GM12878 (cell line): ENCODE data around the gene DZIP1L. TPM values are rescaled to one million over a fixed set of nuclear protein-coding genes. Genes with fewer than 3 reads are reported as not detected.

Experiments used
- ATAC-seq: fragments of 200-7000 bp; cut with Tn5 transposase; 3 replicates; pipeline ENCODE4 v1.9.1; 2020; ENCODE audit warnings: mild to moderate bottlenecking, moderate library complexity
- BruUV-seq: library from RNA; stranded (reverse); fragments of 400-500 nt; replicated peaks from 2 replicates; lab custom pipeline; 2021; lab: Mats Ljungman, UMichigan
- CTCF ChIA-PET: fragments of 300-600 bp; sonication (Branson Sonifier 250); formaldehyde crosslinking; extraction: SDS; loops from one replicate; lab custom pipeline; 2021; ENCODE audit warnings: inconsistent platforms; lab: Yijun Ruan, JAX
- POLR2A ChIA-PET: fragments of 350-600 bp; formaldehyde crosslinking; extraction: SDS; loops from one replicate; lab custom pipeline; 2021; ENCODE audit warnings: inconsistent platforms; lab: Charles Lee
- RAD21 ChIA-PET: fragments of 300-600 bp; sonication (Branson Sonifier 250); formaldehyde crosslinking; loops from one replicate; lab custom pipeline; 2023; ENCODE audit warnings: antibody characterized with exemption; ENCODE audit not compliant: unreplicated experiment; lab: Charles Lee
- SMC1A ChIA-PET: fragments of 300-600 bp; sonication (Branson Sonifier 250); formaldehyde crosslinking; loops from one replicate; lab custom pipeline; 2023; ENCODE audit not compliant: unreplicated experiment, uncharacterized antibody; lab: Charles Lee
- DNase-seq: peaks from one replicate; pipeline ENCODE4 v3.0.0-alpha.2; 2011; ENCODE audit warnings: low read depth, low spot score
- FAIRE-seq: peaks from 3 replicates; lab custom pipeline; 2011; peaks lifted over from hg19 to GRCh38; lab: Jason Lieb, UNC
- H2AFZ ChIP-seq: 2 replicates; pipeline ENCODE4 v1.6.0; 2011; ENCODE audit warnings: low read depth, low read length, control low read depth; ENCODE audit not compliant: control insufficient read depth
- H3K27ac ChIP-seq: 2 replicates; pipeline ENCODE4 v1.5.1; 2011; ENCODE audit warnings: control low read depth; ENCODE audit not compliant: control insufficient read depth, insufficient read depth
- H3K27me3 ChIP-seq, 2 experiments: replicated peaks in 1 of 2; 2 replicates each; pipeline versions ENCODE4 v1.6.0 to v1.6.1; 2011; ENCODE audit warnings: low read length in 1 of 2; ENCODE audit not compliant: control insufficient read depth in 2 of 2, insufficient read depth in 2 of 2
- H3K36me3 ChIP-seq, 2 experiments: 2 replicates each; pipeline ENCODE4 v1.5.1; 2011; ENCODE audit warnings: low read length in 1 of 2; ENCODE audit not compliant: control insufficient read depth in 2 of 2, insufficient read depth in 2 of 2
- H3K4me1 ChIP-seq: 2 replicates; pipeline ENCODE4 v1.6.1; 2011; ENCODE audit warnings: mild to moderate bottlenecking, low read length, moderate library complexity, mixed read lengths; ENCODE audit not compliant: control insufficient read depth, insufficient read depth
- H3K4me2 ChIP-seq: 2 replicates; pipeline ENCODE4 v1.6.0; 2011; ENCODE audit warnings: control low read depth; ENCODE audit not compliant: control insufficient read depth, insufficient read depth
- H3K4me3 ChIP-seq: fragments of 200-600 bp; sonication (generic); 2 replicates; pipeline ENCODE4 v1.5.1; 2016
- H3K79me2 ChIP-seq: 2 replicates; pipeline ENCODE4 v1.6.0; 2011; ENCODE audit warnings: low read length; ENCODE audit not compliant: control insufficient read depth, insufficient read depth
- H3K9ac ChIP-seq: 2 replicates; pipeline ENCODE4 v1.8.0; 2011; ENCODE audit warnings: low read length, control low read depth, mixed read lengths; ENCODE audit not compliant: control insufficient read depth, insufficient read depth
- H3K9me3 ChIP-seq: replicated peaks from 3 replicates; pipeline ENCODE4 v1.5.1; 2011; ENCODE audit warnings: mild to moderate bottlenecking, low read length; ENCODE audit not compliant: control insufficient read depth, insufficient read depth
- H4K20me1 ChIP-seq: 2 replicates; pipeline ENCODE4 v1.6.0; 2011; ENCODE audit not compliant: control insufficient read depth, insufficient read depth
- CHD1 ChIP-seq: IDR thresholded peaks from 2 replicates; pipeline ENCODE4 v1.6.1; 2012; ENCODE audit warnings: low read depth, low read length, improper control_type of control experiment
- MYB ChIP-seq: fragments of 150-350 bp; IDR thresholded peaks from 2 replicates; pipeline ENCODE4 v1.6.1; 2014; ENCODE audit warnings: mild to moderate bottlenecking, low read depth, low read length, borderline replicate concordance
- MYC ChIP-seq: IDR thresholded peaks from 2 replicates; pipeline ENCODE4 v1.6.1; 2011; ENCODE audit warnings: mild to moderate bottlenecking, low read length, moderate library complexity, inconsistent platforms; ENCODE audit not compliant: insufficient read depth, insufficient replicate concordance, insufficient read length, severe bottlenecking
- NR2F1 ChIP-seq: fragments of 450-650 bp; conservative IDR thresholded peaks from 2 replicates; pipeline ENCODE4 v1.6.1; 2017; ENCODE audit warnings: mild to moderate bottlenecking
- PAX5 ChIP-seq: IDR thresholded peaks from 2 replicates; pipeline ENCODE4 v1.6.1; 2011; ENCODE audit warnings: low read depth, low read length, borderline replicate concordance
- PAX8 ChIP-seq: fragments of 450-650 bp; IDR thresholded peaks from 2 replicates; pipeline ENCODE4 v1.6.1; 2017; ENCODE audit warnings: mild to moderate bottlenecking, moderate library complexity
- RAD21 ChIP-seq: IDR thresholded peaks from 2 replicates; pipeline ENCODE4 v1.6.1; 2011; ENCODE audit warnings: mild to moderate bottlenecking, low read depth, low read length, moderate library complexity; ENCODE audit not compliant: insufficient read depth
- RAD51 ChIP-seq: fragments of 450-650 bp; IDR thresholded peaks from 2 replicates; pipeline ENCODE4 v1.6.1; 2016; ENCODE audit warnings: moderate library complexity, mild to moderate bottlenecking, inconsistent platforms
- SMAD1 ChIP-seq: fragments of 450-650 bp; IDR thresholded peaks from 2 replicates; pipeline ENCODE4 v1.6.1; 2018; ENCODE audit warnings: mild to moderate bottlenecking, low read depth; ENCODE audit not compliant: partially characterized antibody
- SP1 ChIP-seq: IDR thresholded peaks from one replicate; pipeline ENCODE4 v1.6.1; 2011; ENCODE audit warnings: low read depth, low read length
- SPI1 ChIP-seq: IDR thresholded peaks from 2 replicates; pipeline ENCODE4 v1.6.1; 2011; ENCODE audit warnings: low read depth, mild to moderate bottlenecking, low read length, moderate library complexity, borderline replicate concordance; ENCODE audit not compliant: insufficient read depth
- SREBF2 ChIP-seq: IDR thresholded peaks from 2 replicates; pipeline ENCODE4 v1.6.1; 2012; ENCODE audit warnings: mild to moderate bottlenecking, low read length
- STAT1 ChIP-seq: fragments of 450-650 bp; conservative IDR thresholded peaks from 2 replicates; pipeline ENCODE4 v1.6.1; 2014; ENCODE audit warnings: antibody characterized with exemption, mild to moderate bottlenecking
- ZNF217 ChIP-seq: fragments of 450-650 bp; IDR thresholded peaks from 2 replicates; pipeline ENCODE4 v1.6.1; 2017; ENCODE audit warnings: antibody characterized with exemption, mild to moderate bottlenecking
- ZNF384 ChIP-seq: IDR thresholded peaks from 2 replicates; pipeline ENCODE4 v1.6.1; 2012; ENCODE audit warnings: low read depth, mild to moderate bottlenecking, low read length, improper control_type of control experiment, borderline replicate concordance
- WGBS: methylation state at CpG from one replicate; pipeline ENCODE4 v1.1.6; 2016; ENCODE audit warnings: low lambda C conversion rate; ENCODE audit not compliant: insufficient replicate concordance, insufficient coverage; ENCODE audit errors: missing lambda C conversion rate; 5-methylcytosine and 5-hydroxymethylcytosine counted together
- in situ Hi-C: fragments of 300-500 bp; cut with MboI; formaldehyde crosslinking; loops from 9 replicates; pipeline ENCODE4 v1.14.3; 2018; ENCODE audit warnings: mixed read lengths
- intact Hi-C: fragments of 100-400 bp; cut with micrococcal nuclease; formaldehyde crosslinking; loops from one replicate; pipeline ENCODE4 v1.14.2; 2022; ENCODE audit not compliant: unreplicated experiment
- polyA plus RNA-seq, 11 experiments: library from polyadenylated mRNA; depleted of rRNA in 4 of 11; unstranded in 6 of 11; stranded (reverse) in 5 of 11; fragments of >200 nt; fragmentation: Nextera tagmentation in 4 of 11; fragmentation: Illumina TruSeq in 1 of 11; extraction: Ambion mirVana in 4 of 11; extraction: Trizol in 1 of 11; gene quantifications; 1 replicate in 1 of 11; 2 replicates in 10 of 11; pipeline versions ENCODE4 v1.2.1 to v1.2.3, GENCODE V29; 2011 to 2016; ENCODE audit warnings: inconsistent platforms in 2 of 11, missing spikeins in 2 of 11, low read depth in 1 of 11
- total RNA-seq, 4 experiments: library from RNA; depleted of rRNA in 3 of 4; stranded (reverse); fragments of >200 nt in 3 of 4; fragmentation: Illumina TruSeq in 1 of 4; extraction: Trizol in 1 of 4; gene quantifications; 2 replicates each; pipeline versions ENCODE4 v1.2.1 to v1.2.3, GENCODE V29; 2013 to 2021
- TF ChIP-seq, protein P1 (sequence below): fragments of 450-650 bp; formaldehyde crosslinking; IDR thresholded peaks from 2 replicates; pipeline ENCODE4 v1.4.0; 2022; ENCODE audit warnings: mild to moderate bottlenecking, moderate library complexity
- TF ChIP-seq, protein P2 (sequence below): fragments of 450-650 bp; IDR thresholded peaks from 2 replicates; pipeline ENCODE4 v1.6.1; 2017; ENCODE audit warnings: borderline replicate concordance

DZIP1L gene
- total and polyA plus RNA-seq, 10 of the 15 experiments (the other 5 are each of a cell fraction or from before 2014, with no cell fraction given): not detected

DNA sequence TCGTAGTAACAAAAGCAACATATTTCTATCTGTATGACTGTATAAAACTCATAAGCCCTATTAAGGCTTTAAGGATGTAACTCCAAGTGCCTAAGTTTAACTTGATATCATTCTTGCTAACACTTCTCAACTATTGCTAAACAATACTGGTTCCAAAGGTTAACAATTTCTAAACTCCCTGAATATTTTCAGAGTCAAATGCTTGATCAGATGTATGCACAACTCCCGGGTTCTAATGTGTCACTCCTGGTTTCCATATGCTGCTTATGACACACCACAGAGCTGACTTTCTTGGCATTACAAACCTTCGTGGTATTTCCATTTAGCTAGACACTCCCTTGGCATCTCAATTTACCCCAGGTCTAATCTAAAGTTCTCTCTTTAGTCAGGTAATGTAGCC, 26.3 kb downstream of the DZIP1L start:
- BruUV-seq: no TSS peak
- ChIA-PET CTCF (no interaction called here), SMC1A (no interaction called here), POLR2A (no interaction called here), RAD21 (no interaction called here)
- no peak overlapping the region for H3K9ac ChIP-seq
- in situ Hi-C loops (no loop called here), intact Hi-C loops (no loop called here)
- H3K36me3 ChIP-seq: no peaks in the 10 kb centered on the region
- H3K27ac ChIP-seq: no peak overlapping the region
- H4K20me1 ChIP-seq: no peaks in the 10 kb centered on the region
- H3K9me3 ChIP-seq: no peaks in the 10 kb centered on the region
- H3K79me2 ChIP-seq: no peaks in the 10 kb centered on the region
- H3K4me2 ChIP-seq: no peak overlapping the region
- ATAC-seq: no peak
- no peak overlapping the region for H3K4me3 ChIP-seq
- WGBS: 6% methylated on average over 3 of the region's 3 CpGs
- no peak for FAIRE-seq
- no peaks in the 10 kb centered on the region for H3K4me1 ChIP-seq
- no peaks in the 10 kb centered on the region; a peak in 1 of 4 replicates for H3K27me3 ChIP-seq
- no peak for DNase-seq
- no peak overlapping the region for H2AFZ ChIP-seq
- TF ChIP-seq SPI1: no peak
- TF ChIP-seq PAX5: no peak
- no peak for TF ChIP-seq CHD1
- no peak for TF ChIP-seq SMAD1
- TF ChIP-seq MYB: no peak
- no peak for TF ChIP-seq RAD21
- no peak for TF ChIP-seq PAX8
- TF ChIP-seq STAT1: no peak
- no peak for TF ChIP-seq RAD51
- no peak for TF ChIP-seq ZNF217
- TF ChIP-seq MYC: no peak
- TF ChIP-seq, protein P1, sequence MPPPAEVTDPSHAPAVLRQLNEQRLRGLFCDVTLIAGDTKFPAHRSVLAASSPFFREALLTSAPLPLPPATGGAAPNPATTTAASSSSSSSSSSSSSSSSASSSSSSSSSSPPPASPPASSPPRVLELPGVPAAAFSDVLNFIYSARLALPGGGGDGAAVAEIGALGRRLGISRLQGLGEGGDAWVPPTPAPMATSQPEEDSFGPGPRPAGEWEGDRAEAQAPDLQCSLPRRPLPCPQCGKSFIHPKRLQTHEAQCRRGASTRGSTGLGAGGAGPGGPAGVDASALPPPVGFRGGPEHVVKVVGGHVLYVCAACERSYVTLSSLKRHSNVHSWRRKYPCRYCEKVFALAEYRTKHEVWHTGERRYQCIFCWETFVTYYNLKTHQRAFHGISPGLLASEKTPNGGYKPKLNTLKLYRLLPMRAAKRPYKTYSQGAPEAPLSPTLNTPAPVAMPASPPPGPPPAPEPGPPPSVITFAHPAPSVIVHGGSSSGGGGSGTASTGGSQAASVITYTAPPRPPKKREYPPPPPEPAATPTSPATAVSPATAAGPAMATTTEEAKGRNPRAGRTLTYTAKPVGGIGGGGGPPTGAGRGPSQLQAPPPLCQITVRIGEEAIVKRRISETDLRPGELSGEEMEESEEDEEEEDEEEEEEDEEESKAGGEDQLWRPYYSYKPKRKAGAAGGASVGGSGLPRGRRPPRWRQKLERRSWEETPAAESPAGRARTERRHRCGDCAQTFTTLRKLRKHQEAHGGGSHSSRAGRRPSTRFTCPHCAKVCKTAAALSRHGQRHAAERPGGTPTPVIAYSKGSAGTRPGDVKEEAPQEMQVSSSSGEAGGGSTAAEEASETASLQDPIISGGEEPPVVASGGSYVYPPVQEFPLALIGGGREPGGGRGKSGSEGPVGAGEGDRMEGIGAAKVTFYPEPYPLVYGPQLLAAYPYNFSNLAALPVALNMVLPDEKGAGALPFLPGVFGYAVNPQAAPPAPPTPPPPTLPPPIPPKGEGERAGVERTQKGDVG (CRISPR knock-in tag): no peak
- no peak for TF ChIP-seq SP1
- no peak for TF ChIP-seq ZNF384
- no peak for TF ChIP-seq SREBF2
- TF ChIP-seq, protein P2, sequence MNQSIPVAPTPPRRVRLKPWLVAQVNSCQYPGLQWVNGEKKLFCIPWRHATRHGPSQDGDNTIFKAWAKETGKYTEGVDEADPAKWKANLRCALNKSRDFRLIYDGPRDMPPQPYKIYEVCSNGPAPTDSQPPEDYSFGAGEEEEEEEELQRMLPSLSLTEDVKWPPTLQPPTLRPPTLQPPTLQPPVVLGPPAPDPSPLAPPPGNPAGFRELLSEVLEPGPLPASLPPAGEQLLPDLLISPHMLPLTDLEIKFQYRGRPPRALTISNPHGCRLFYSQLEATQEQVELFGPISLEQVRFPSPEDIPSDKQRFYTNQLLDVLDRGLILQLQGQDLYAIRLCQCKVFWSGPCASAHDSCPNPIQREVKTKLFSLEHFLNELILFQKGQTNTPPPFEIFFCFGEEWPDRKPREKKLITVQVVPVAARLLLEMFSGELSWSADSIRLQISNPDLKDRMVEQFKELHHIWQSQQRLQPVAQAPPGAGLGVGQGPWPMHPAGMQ: no peak
- TF ChIP-seq NR2F1: no peak
- TF ChIP-seq, all 136 proteins: peak for 0
